Left lung (tissue), 10 donors: ENCODE results near the gene FETUB. TPM values are rescaled to one million over a fixed set of nuclear protein-coding genes. Genes with fewer than 3 reads are reported as not detected.

Experiments
- ATAC-seq: fragments of 200-7000 bp; cut with Tn5 transposase; one replicate; pipeline ENCODE4 v1.9.1; 2020; ENCODE audit warnings: moderate library complexity
- DNase-seq, 4 donors: peaks; one replicate each; pipeline ENCODE4 v3.0.0-alpha.2; 2013 to 2020
- H3K27ac ChIP-seq, 2 donors: fragments of 200-600 bp; sonication (generic) in 1 of 2; one replicate each; pipeline versions ENCODE4 v1.5.0 to v1.8.0; 2020 to 2021
- H3K27me3 ChIP-seq, 2 donors: fragments of 200-600 bp; sonication (generic) in 1 of 2; one replicate each; pipeline versions ENCODE4 v1.5.0 to v1.8.0; 2020 to 2021
- H3K36me3 ChIP-seq, 2 donors: fragments of 200-600 bp; sonication (generic) in 1 of 2; one replicate each; pipeline versions ENCODE4 v1.5.0 to v1.8.0; 2020 to 2021
- H3K4me1 ChIP-seq, 2 donors: fragments of 200-600 bp; one replicate each; pipeline ENCODE4 v1.8.0; 2021
- H3K4me3 ChIP-seq, 2 donors: fragments of 200-600 bp; sonication (generic) in 1 of 2; one replicate each; pipeline versions ENCODE4 v1.5.0 to v1.8.0; 2020 to 2021; ENCODE audit warnings: mild to moderate bottlenecking in 1 of 2
- H3K9me3 ChIP-seq, 2 donors: fragments of 200-600 bp; sonication (generic) in 1 of 2; one replicate each; pipeline versions ENCODE4 v1.5.0 to v1.8.0; 2020 to 2021
- CTCF ChIP-seq, 2 donors: fragments of 200-600 bp; sonication (generic) in 1 of 2; IDR thresholded peaks; one replicate each; pipeline versions ENCODE4 v1.5.0 to v1.8.0; 2021; ENCODE audit warnings: antibody characterized with exemption in 2 of 2
- intact Hi-C, 2 donors: fragments of 100-400 bp; cut with DNase I; formaldehyde crosslinking; loops; one replicate each; pipeline versions ENCODE4 v1.11.2 to v1.14.2; 2022
- polyA plus RNA-seq, 6 donors: library from polyadenylated mRNA; unstranded; fragments of 120-200 nt; gene quantifications; one replicate each; pipeline ENCODE4 v1.2.1, GENCODE V29; 2013; ENCODE audit not compliant: insufficient read length in 6 of 6
- total RNA-seq, 2 donors: library from RNA; stranded (reverse); fragmentation: NEBNext Ultra II Directional; extraction: Animal tissue kit (Norgen Biotek cat#: 25700); gene quantifications; one replicate each; pipeline ENCODE4 v1.2.1, GENCODE V29; 2021
- donor health status: DM: no; HTN: yes; CAD: no.
- donor health status: DM: no; HTN: no; CAD: no.

The FETUB gene
- total and polyA plus RNA-seq, 8 donors = not detected

DNA sequence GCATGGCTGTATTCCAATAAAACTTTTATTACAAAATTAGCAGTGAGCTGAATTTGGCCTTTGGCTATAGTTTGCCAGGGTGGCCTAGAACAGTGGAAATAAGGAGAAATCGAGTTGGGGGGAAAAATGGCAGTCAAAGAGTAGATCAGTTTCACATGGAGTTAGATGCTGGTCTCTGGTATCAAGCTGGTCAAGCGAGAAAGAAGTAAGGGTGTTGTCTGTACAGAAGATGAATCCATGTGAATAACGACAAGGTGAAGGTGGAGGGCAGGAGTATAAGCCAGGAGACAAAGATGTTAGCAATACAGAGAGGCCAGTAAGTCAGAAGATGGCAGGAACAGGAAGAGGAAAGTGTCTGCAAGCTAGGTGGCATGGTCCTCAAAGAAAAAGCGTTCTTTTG, 15.6 kb upstream of the FETUB start:
- Histone ChIP-seq H3K9me3 (no peaks in the 10 kb centered on the region), H3K36me3 (no peaks in the 10 kb centered on the region), H3K27ac (no peak overlapping the region), H3K27me3 (peaks cover 0 to 9% of the 10 kb centered on the region in 2 donors), H3K4me1 (no peaks in the 10 kb centered on the region), H3K4me3 (no peak overlapping the region)
- no peak for TF ChIP-seq CTCF (IDR thresholded peaks at IDR 0.05)
- no peak for DNase-seq
- no peak for ATAC-seq
- intact Hi-C loops = no loop called here

GRCh38 chr3:186625600-186626042, 14.6 kb upstream of the FETUB start:
- intact Hi-C loops = no loop called here
- no peaks in the 10 kb centered on the region for H3K4me1 ChIP-seq
- H3K36me3 ChIP-seq = no peaks in the 10 kb centered on the region
- no peak overlapping the region for H3K27ac ChIP-seq
- no peak overlapping the region for H3K4me3 ChIP-seq
- DNase-seq (no peak), ATAC-seq (no peak)
- H3K9me3 ChIP-seq = no peaks in the 10 kb centered on the region
- no peak for TF ChIP-seq CTCF (IDR thresholded peaks at IDR 0.05)
- H3K27me3 ChIP-seq = peaks cover 0 to under 1% of the 10 kb centered on the region in 2 donors

GRCh38 chr3:186626254-186626847, 13.8 kb upstream of the FETUB start:
- H3K27ac ChIP-seq = no peak overlapping the region
- no peak for ATAC-seq
- TF ChIP-seq CTCF (IDR thresholded peaks at IDR 0.05) = no peak

DNA sequence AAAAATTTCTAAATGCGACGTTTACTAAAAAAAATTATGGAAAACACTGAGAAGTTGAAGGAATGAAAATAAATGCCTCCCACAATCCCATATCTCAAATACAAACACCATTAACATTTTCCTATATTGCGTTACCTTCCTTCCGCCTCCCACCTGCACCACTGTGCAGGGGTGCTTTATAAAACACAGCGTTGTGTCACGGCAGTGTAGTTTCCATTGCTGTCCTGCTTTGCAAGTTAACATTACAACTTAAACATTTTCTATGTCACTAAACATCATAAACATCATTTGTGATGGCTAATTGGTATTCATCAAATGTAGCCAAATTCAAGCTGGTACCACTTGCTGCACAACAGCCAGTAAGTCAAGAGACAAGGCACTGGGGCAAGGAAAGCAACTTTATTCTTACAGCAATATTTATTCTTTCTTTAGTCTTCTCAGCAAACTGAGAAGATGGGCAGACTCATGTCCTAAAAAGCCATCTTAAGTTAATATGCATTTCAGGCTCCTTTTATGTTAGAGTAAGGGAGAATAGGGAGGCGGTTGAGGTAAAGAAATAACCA, 12.3 kb upstream of the FETUB start:
- H3K36me3 ChIP-seq = no peaks in the 10 kb centered on the region
- TF ChIP-seq CTCF (IDR thresholded peaks at IDR 0.05) = no peak
- H3K9me3 ChIP-seq = no peaks in the 10 kb centered on the region
- H3K27ac ChIP-seq = no peak overlapping the region
- DNase-seq (no peak), ATAC-seq (no peak)
- no peak overlapping the region for H3K4me3 ChIP-seq
- H3K4me1 ChIP-seq = no peaks in the 10 kb centered on the region
- H3K27me3 ChIP-seq = no peaks in the 10 kb centered on the region
- intact Hi-C loops = no loop called here

More at GRCh38 chr3:186626254-186626847, 13.8 kb upstream of the FETUB start:
- H3K27me3 ChIP-seq = no peaks in the 10 kb centered on the region
- no peak for DNase-seq
- no peaks in the 10 kb centered on the region for H3K9me3 ChIP-seq
- intact Hi-C loops = no loop called here
- no peaks in the 10 kb centered on the region for H3K4me1 ChIP-seq
- no peak overlapping the region for H3K4me3 ChIP-seq
- no peaks in the 10 kb centered on the region for H3K36me3 ChIP-seq

- no peaks in the 10 kb centered on the region for H3K9me3 ChIP-seq
- H3K4me1 ChIP-seq = no peaks in the 10 kb centered on the region
- ATAC-seq (no peak), DNase-seq (no peak)
- no peak overlapping the region for H3K27ac ChIP-seq
- H3K4me3 ChIP-seq = no peak overlapping the region
- no peaks in the 10 kb centered on the region for H3K36me3 ChIP-seq
- no peaks in the 10 kb centered on the region for H3K27me3 ChIP-seq
- TF ChIP-seq CTCF (IDR thresholded peaks at IDR 0.05) = no peak
- intact Hi-C loops = no loop called here
Measured at GRCh38 chr3:186628756-186629155, 11.4 kb upstream of the FETUB start.
